Activated T-helper 17 cell treated with anti-CD3 and anti-CD28 coated beads, Interleukin-2, amount 50 U/mL, for 72 hours (primary cell): ENCODE measurements around the gene IFI27L1. TPM values are rescaled to one million over a fixed set of nuclear protein-coding genes. Genes with fewer than 3 reads are reported as not detected.
A peak's percentile ranks its signal among the peaks of the same experiment; 100 is the strongest.

Experiments
- ATAC-seq: fragments of 150-1000 bp; cut with Tn5 transposase; replicated peaks from 2 replicates; pipeline ENCODE4 v1.10.0; 2021; ENCODE audit warnings: mild to moderate bottlenecking, moderate library complexity
- H3K27ac Mint-ChIP-seq: one replicate; pipeline ENCODE4 v1.8.0; 2022; ENCODE audit warnings: mixed read lengths
- H3K27me3 Mint-ChIP-seq: one replicate; pipeline ENCODE4 v1.8.0; 2022; ENCODE audit warnings: mixed read lengths
- H3K36me3 Mint-ChIP-seq: one replicate; pipeline ENCODE4 v1.8.0; 2022; ENCODE audit warnings: low read depth, mild to moderate bottlenecking, mixed read lengths
- H3K4me1 Mint-ChIP-seq: one replicate; pipeline ENCODE4 v1.8.0; 2022; ENCODE audit warnings: mixed read lengths
- H3K4me3 Mint-ChIP-seq: one replicate; pipeline ENCODE4 v1.8.0; 2022; ENCODE audit warnings: mild to moderate bottlenecking, mixed read lengths
- H3K9me3 Mint-ChIP-seq: one replicate; pipeline ENCODE4 v1.8.0; 2022; ENCODE audit warnings: mixed read lengths
- total RNA-seq, 2 donors: library from RNA; stranded (reverse); gene quantifications; one replicate each; pipeline ENCODE4 v1.2.3, GENCODE V29; 2022

IFI27L1 gene
- total RNA-seq, 2 donors from 2014 or later, result 34.5 to 35.4 TPM

DNA sequence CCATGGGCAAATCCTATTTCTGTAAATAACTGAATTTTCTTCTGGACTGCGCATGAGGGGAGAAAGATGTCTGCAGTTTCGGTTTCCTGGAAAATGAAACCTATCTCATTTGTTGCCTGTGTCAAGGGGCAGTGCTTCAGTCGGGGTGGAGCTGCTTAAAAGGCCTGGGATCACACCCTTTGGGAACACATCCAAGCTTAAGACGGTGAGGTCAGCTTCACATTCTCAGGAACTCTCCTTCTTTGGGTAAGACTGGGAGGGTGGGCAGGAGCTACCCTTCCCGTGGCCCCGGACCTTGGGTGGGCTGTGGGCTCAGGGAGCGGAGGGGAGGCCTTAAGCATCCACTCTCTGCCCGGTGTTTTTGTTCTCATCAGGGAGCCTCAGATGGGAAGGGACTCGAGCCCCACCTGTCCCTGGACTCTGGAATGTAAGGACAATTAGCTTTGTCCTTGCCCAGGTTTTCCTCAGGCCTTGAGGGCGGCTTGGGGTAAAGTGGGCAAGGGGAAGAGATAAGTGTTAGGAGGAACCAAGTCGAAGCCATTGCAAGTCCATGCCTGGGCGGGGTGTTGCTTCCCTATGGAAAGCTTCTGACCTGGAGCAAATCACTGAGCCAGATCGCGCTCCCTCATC, 29.6 kb downstream of the IFI27L1 start, which contains the start of gene IFI27:
IFI27 (plus strand) TSS at position 185 of the 630 bp plus-strand sequence.
- H3K4me3 Mint-ChIP-seq, result no peak within 1 kb of the TSS
- no peaks in the 10 kb centered on the region for H3K9me3 Mint-ChIP-seq
- H3K4me1 Mint-ChIP-seq, result no peaks in the 10 kb centered on the region
- ATAC-seq, result no peak
- peaks cover 8% of the 10 kb centered on the region for H3K27me3 Mint-ChIP-seq
- no peaks in the 10 kb centered on the region for H3K36me3 Mint-ChIP-seq
- H3K27ac Mint-ChIP-seq, result no peak within 1 kb of the TSS

DNA sequence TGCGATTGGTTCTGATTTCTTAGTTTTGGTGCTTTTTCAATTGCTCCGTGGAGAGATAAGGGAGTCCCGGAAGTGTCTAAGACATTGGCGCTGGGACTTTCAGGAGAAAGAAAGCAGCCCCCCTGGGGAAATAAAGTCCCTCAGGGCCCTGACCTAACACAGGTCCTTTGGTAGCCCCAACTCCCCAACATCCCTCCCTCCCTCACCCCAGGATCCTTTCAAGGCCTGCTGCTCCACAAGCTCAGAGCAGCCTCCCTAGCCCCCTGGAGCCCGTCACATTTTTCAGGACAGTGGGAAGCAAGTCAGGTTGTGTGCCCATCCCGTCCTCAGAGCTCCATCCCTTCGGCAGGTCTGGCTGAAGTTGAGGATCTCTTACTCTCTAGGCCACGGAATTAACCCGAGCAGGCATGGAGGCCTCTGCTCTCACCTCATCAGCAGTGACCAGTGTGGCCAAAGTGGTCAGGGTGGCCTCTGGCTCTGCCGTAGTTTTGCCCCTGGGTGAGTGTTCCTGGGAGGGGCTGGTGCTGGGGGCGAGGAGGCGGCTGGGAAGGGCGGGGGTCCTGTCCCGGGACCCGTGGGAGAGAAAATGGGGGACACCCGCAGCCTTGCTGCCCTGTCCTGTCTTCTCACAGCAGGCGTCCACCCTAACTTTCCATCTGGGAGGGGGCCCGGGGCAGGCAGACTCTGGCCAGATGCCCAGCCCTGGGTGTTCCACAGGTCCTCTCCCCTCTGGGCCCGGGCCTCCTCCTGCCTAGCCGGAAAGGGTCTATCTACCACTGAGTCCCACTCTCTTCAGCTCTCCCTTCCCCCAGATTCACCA, 30.4 kb downstream of the IFI27L1 start:
- H3K9me3 Mint-ChIP-seq, result no peaks in the 10 kb centered on the region
- no peaks in the 10 kb centered on the region for H3K36me3 Mint-ChIP-seq
- H3K4me3 Mint-ChIP-seq, result no peak overlapping the region
- peaks cover 13% of the 10 kb centered on the region for H3K27me3 Mint-ChIP-seq
- H3K4me1 Mint-ChIP-seq, result no peaks in the 10 kb centered on the region
- no peak overlapping the region for H3K27ac Mint-ChIP-seq
- no peak for ATAC-seq

DNA sequence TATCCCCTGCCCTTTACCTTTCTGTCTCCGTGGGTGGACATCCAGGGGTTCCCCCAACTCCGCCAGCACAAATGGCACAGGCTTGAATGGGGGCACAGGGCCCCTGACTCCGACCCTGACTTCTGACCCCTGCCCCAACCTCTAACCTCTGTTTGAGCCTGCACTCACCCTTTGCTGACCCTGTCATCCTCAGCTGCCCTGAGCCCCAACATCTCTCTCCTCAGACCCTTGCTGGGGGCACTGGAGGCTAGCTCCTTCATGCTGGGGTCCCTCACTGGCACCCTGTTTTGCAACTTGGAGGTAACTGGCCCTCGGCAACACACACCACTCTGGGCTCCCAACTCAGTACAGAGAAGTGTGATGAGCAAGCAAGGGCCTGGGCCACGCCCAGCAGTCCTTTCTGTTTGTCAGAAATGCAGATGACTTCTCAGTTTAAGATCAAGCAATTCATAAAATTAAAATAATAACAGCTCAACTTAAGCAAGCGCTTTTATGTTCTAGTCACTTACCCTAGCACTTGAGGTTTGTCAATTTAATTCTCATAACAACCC, 31.5 kb downstream of the IFI27L1 start:
- Mint-ChIP-seq H3K27me3 (peaks cover 13% of the 10 kb centered on the region), H3K9me3 (no peaks in the 10 kb centered on the region), H3K4me3 (no peak overlapping the region), H3K27ac (peak overlapping the region; percentile 48), H3K4me1 (no peaks in the 10 kb centered on the region), H3K36me3 (no peaks in the 10 kb centered on the region)
- no peak for ATAC-seq

DNA sequence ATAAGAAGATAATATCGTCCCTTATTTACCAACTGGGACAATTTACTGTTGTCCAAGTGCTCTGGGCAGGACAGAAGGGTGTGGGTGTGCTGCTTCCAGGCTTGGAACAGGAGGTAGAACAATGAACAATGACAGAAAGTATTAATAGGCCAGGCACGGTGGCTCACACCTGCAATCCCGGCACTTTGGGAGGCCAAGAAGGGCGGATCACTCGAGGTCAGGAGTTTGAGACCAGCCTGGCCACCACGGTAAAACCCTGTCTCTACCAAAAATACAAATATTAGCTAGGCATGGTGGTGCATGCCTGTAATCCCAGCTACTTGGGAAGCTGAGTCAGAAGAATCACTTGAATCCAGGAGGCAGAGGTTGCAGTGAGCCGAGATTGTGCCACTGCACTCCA, 32.0 kb downstream of the IFI27L1 start:
- peaks cover 15% of the 10 kb centered on the region for H3K27me3 Mint-ChIP-seq
- H3K4me1 Mint-ChIP-seq, result no peaks in the 10 kb centered on the region
- no peak for ATAC-seq
- H3K4me3 Mint-ChIP-seq, result no peak overlapping the region
- no peaks in the 10 kb centered on the region for H3K9me3 Mint-ChIP-seq
- peak overlapping the region; percentile 48 for H3K27ac Mint-ChIP-seq
- H3K36me3 Mint-ChIP-seq, result no peaks in the 10 kb centered on the region

DNA sequence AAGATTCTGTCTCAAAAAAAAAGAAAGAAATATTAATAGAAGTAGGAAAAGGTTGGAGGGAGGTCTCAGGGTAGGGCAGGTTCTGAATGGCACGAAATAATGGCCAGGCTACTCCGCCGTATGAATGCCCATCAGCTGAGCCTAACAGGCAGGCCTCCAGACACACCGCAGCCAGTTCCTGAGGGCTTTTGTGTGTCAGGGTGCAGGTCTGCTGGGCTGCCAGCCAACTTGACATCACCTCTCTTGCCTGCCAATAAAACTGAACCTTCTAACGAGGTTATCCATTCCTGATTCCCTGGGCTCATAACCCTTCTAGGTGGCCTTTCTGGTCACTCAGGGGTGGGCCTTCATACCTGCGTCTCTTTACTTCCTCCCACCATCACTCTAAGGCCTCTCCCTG, 32.4 kb downstream of the IFI27L1 start:
- H3K4me1 Mint-ChIP-seq, result no peaks in the 10 kb centered on the region
- no peak for ATAC-seq
- no peaks in the 10 kb centered on the region for H3K9me3 Mint-ChIP-seq
- H3K36me3 Mint-ChIP-seq, result no peaks in the 10 kb centered on the region
- H3K27ac Mint-ChIP-seq, result no peak overlapping the region
- H3K27me3 Mint-ChIP-seq, result peaks cover 17% of the 10 kb centered on the region
- no peak overlapping the region for H3K4me3 Mint-ChIP-seq

DNA sequence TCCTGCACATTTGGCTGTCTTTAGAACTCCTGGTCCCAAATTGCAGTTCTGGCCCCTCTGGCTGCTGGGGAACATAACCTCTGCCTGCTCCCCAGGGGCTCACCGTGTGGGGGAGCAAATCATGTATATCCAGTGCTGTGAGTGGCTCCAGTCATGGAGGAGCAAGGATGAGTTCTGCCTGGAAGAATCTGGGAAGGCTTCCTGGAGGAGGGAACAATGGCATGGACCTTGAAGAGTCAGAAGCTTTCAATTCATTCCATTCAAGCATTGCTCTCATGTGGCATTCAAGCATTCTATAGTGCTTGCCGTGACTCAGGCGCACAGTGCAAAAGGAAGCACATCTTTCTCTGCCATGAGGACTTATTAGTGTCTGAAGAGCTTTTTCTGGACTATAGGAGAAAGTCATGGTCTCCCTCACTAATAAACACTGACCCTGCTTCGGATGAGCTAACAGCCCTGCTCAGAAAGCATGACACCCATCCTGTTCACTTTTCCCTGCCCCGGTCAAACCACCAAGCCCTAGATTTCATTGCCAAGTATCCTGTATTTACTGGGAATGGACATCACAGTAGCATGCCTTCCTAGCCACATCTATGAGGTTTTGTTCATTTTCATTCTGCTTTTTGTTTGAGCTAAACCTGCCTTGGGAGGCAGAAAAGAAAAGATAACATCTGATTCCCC, 32.9 kb downstream of the IFI27L1 start:
- no peak overlapping the region for H3K27ac Mint-ChIP-seq
- H3K4me3 Mint-ChIP-seq, result no peak overlapping the region
- H3K27me3 Mint-ChIP-seq, result peaks cover 17% of the 10 kb centered on the region
- H3K9me3 Mint-ChIP-seq, result no peaks in the 10 kb centered on the region
- ATAC-seq, result no peak
- H3K36me3 Mint-ChIP-seq, result no peaks in the 10 kb centered on the region
- H3K4me1 Mint-ChIP-seq, result no peaks in the 10 kb centered on the region

DNA sequence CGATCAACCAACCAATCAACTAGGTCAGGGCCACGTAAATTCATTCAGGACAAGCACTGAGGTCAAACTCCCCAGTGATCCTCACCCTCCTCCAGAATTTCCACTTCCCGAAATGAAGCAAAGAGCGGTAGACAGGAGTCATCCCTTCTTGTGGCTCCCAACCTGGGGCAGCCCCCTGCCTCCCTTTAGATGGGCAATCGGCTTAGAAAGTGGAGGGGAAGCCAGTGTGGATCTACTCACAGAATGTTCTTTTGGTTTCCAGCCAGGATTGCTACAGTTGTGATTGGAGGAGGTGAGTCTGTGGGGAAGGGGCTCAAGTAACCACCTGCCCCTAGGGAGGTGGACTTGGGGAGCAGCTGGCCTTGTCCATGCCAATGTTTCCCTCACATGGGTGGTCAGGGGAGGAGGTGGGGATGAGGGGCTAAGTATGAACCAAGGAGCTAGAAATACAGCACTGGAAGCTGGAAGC, 33.5 kb downstream of the IFI27L1 start:
- Mint-ChIP-seq H3K9me3 (peaks cover 3% of the 10 kb centered on the region), H3K36me3 (no peaks in the 10 kb centered on the region), H3K27me3 (peaks cover 17% of the 10 kb centered on the region), H3K27ac (no peak overlapping the region), H3K4me1 (no peaks in the 10 kb centered on the region), H3K4me3 (no peak overlapping the region)
- ATAC-seq, result no peak

DNA sequence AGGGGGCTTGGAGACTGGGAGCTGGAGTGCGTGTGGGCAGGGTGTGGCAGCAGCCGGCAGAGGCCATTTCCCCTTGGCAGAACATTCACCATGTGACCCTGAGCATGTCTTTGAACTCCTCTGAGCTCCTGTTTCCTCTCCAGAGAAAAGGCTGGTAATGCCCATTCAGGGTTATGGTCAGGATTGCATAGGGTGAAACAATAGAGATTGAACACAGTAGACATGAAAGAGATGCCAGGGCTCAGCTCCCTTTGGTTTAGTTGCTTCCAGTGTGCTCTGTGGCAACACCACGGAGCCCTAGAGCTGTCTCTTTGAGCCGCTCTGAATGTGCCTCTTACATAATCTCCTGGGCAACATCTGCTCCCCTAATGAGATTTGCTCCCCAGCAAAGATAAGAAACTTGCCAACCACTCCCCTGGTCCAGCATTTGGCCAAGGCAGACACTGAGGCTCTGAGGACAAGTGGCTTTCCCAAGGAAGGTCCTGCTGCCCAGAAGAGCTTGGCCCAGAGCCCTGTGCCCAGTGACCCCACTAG, 34.0 kb downstream of the IFI27L1 start:
- H3K27me3 Mint-ChIP-seq, result peaks cover 17% of the 10 kb centered on the region
- H3K27ac Mint-ChIP-seq, result no peak overlapping the region
- H3K4me1 Mint-ChIP-seq, result no peaks in the 10 kb centered on the region
- no peak for ATAC-seq
- no peak overlapping the region for H3K4me3 Mint-ChIP-seq
- H3K36me3 Mint-ChIP-seq, result no peaks in the 10 kb centered on the region
- H3K9me3 Mint-ChIP-seq, result peaks cover 4% of the 10 kb centered on the region

DNA sequence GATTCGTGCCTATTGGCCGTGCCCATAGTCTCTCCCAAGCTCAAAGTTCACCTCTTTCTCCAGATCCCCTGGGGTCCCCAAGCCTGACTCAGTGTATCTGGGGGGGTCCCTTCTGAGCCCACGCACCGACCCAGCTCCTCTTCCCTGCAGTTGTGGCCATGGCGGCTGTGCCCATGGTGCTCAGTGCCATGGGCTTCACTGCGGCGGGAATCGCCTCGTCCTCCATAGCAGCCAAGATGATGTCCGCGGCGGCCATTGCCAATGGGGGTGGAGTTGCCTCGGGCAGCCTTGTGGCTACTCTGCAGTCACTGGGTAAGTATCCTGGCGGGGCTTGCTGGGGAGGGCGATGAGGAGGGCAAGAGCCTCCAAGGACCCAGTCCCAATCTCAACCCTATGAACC, 34.5 kb downstream of the IFI27L1 start:
- peaks cover 6% of the 10 kb centered on the region for H3K9me3 Mint-ChIP-seq
- no peak overlapping the region for H3K27ac Mint-ChIP-seq
- no peak for ATAC-seq
- H3K27me3 Mint-ChIP-seq, result peaks cover 17% of the 10 kb centered on the region
- no peaks in the 10 kb centered on the region for H3K36me3 Mint-ChIP-seq
- H3K4me3 Mint-ChIP-seq, result no peak overlapping the region
- H3K4me1 Mint-ChIP-seq, result no peaks in the 10 kb centered on the region

DNA sequence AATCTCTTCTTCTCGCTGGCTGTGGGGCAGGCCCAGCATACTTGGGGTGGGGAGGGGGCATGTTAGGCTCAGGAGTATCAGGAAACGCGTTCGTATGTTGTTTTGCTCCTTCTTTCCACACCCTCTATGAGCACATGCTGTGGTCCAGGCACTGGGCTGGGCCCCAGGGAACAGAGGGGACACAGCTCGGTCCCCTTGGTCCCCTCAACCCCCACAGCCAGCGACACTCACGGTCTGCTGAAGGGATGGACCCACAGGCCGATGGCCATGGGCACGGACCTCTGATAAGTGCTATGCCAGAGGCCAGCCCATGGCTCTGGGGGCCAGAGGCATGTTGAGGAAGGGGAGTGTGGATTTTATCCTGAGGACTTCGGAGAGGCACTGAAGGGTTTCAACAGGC, 35.6 kb downstream of the IFI27L1 start:
- H3K4me3 Mint-ChIP-seq, result no peak overlapping the region
- ATAC-seq, result no peak
- no peaks in the 10 kb centered on the region for H3K4me1 Mint-ChIP-seq

DNA sequence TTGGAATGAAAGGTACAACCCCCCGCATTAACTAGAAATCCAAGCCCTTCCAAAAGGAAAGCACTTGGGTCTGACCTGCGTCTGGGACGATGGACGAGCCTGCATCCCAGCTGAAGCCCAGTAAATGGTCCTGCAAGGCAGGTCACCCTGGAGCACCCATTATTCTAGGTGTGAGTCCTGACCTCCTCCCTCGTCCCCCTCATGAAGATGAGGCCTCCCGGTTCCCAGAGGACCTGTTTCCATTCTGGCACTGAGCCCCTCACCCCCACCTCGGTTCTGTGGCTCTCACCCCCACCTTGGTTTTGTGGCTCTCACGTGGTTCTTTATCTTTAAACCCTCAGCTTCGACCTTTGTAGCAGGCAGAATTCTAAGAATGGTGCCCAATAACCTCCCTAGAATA, 36.7 kb downstream of the IFI27L1 start:
- H3K4me1 Mint-ChIP-seq, result no peaks in the 10 kb centered on the region
- ATAC-seq, result no peak
- no peaks in the 10 kb centered on the region for H3K36me3 Mint-ChIP-seq
- H3K27ac Mint-ChIP-seq, result no peak overlapping the region
- peaks cover 17% of the 10 kb centered on the region for H3K9me3 Mint-ChIP-seq
- H3K27me3 Mint-ChIP-seq, result peaks cover 15% of the 10 kb centered on the region
- H3K4me3 Mint-ChIP-seq, result no peak overlapping the region

More for the DNA sequence above, 35.6 kb downstream of the IFI27L1 start:
- Mint-ChIP-seq H3K9me3 (peaks cover 12% of the 10 kb centered on the region), H3K27me3 (peaks cover 20% of the 10 kb centered on the region), H3K27ac (no peak overlapping the region), H3K36me3 (no peaks in the 10 kb centered on the region)

DNA sequence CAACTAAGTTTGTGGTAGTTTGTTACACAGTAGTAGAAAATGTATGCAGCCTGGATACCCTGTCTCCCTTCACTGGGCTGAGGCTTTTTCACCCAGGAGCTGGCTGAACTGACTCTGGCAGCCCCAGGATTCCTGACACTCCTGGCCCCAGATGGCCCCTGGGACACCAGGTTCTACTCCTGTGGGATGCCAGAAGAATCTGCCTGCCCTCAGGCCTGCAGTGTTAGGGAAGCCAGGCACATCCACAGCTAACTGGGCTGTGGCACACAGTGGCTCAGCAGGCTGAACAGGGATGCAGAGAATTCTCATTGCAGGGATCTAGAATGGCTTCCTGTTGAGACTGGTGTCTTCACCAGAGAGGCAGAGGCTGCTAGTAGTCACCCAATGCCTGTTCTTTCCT, 38.0 kb downstream of the IFI27L1 start:
- no peak overlapping the region for H3K4me3 Mint-ChIP-seq
- no peak overlapping the region for H3K27ac Mint-ChIP-seq
- peaks cover 15% of the 10 kb centered on the region for H3K27me3 Mint-ChIP-seq
- no peak for ATAC-seq
- peaks cover 20% of the 10 kb centered on the region for H3K9me3 Mint-ChIP-seq
- no peaks in the 10 kb centered on the region for H3K4me1 Mint-ChIP-seq
- H3K36me3 Mint-ChIP-seq, result no peaks in the 10 kb centered on the region

DNA sequence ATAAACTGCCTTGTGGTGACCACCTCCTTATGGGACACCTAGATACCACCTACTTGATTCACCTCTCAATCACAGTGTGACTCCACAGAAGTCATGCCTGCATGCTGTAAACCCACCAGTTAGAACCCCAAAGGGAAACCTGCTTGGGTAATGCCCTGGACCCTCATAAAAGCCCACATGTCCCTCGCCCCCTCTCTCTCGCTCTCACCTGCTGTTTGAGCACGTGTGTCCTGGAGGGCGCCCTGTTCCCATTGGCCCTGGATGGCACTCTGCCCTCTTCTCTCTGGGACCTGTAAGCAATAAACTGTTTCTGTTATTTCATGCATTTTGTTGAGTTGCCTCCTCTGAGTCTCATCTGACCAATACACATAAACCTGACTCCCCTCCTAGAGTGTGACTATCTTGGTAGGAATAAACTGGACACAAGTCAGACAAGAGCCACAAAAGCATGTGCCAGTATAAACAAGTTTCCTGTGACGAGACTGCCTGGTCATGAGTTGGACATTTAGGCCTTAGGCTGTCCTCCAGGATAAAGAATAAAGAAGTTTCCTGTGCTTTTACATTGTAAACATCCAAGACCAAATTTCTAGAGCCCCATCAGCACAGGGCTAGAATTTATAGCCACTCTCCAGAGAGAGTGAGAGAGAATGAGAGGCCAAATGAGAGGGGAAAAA, 39.7 kb downstream of the IFI27L1 start:
- no peak overlapping the region for H3K4me3 Mint-ChIP-seq
- no peaks in the 10 kb centered on the region for H3K36me3 Mint-ChIP-seq
- peaks cover 10% of the 10 kb centered on the region for H3K27me3 Mint-ChIP-seq
- peaks cover 20% of the 10 kb centered on the region for H3K9me3 Mint-ChIP-seq
- H3K27ac Mint-ChIP-seq, result no peak overlapping the region
- H3K4me1 Mint-ChIP-seq, result no peaks in the 10 kb centered on the region
- no peak for ATAC-seq

DNA sequence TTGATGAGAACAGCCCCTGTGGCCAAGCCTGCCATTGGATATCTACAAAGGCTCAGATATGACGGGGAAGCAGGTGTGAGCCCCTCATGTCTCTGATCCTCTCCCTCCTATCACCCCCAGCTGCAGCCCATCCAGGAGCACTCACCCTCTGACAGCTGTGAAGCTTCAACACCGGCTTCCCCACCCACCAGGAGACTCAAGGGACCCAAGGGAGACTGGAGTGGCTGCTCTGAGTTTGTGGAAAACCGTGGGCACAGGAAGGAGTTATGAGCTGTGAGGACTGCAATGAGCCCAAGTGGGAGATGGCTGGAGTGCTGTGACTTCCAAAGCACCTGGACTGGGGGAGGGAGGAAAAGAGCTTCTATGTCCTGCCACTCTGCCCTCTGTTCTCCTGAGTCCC, 40.4 kb downstream of the IFI27L1 start:
- Mint-ChIP-seq H3K36me3 (no peaks in the 10 kb centered on the region), H3K9me3 (peaks cover 20% of the 10 kb centered on the region), H3K4me1 (no peaks in the 10 kb centered on the region), H3K4me3 (no peak overlapping the region), H3K27ac (no peak overlapping the region), H3K27me3 (peaks cover 7% of the 10 kb centered on the region)
- ATAC-seq, result no peak
